D721Med (cell line): ENCODE measurements around the gene RPAP3.

ENCODE experiments used
- DNase-seq: peaks from one replicate; pipeline ENCODE4 v3.0.0; 2011; ENCODE audit warnings: low spot score; ENCODE audit not compliant: insufficient read length
- FAIRE-seq: peaks from 2 replicates; lab custom pipeline; 2011; peaks lifted over from hg19 to GRCh38; lab: Jason Lieb, UNC
- CTCF ChIP-seq: IDR thresholded peaks from 2 replicates; pipeline ENCODE4 v1.5.1; 2012; ENCODE audit warnings: mild to moderate bottlenecking, control low read depth; ENCODE audit not compliant: insufficient read depth; ENCODE audit errors: missing control alignments

The RPAP3 gene

GRCh38 chr12:47714826-47715386 is 9.1 kb upstream of the RPAP3 start:
- FAIRE-seq (no peak), DNase-seq (no peak)
- TF ChIP-seq CTCF, result no peak

GRCh38 chr12:47712171-47712570 is 6.3 kb upstream of the RPAP3 start:
- FAIRE-seq, result no peak
- TF ChIP-seq CTCF, result no peak
- DNase-seq, result no peak

DNA sequence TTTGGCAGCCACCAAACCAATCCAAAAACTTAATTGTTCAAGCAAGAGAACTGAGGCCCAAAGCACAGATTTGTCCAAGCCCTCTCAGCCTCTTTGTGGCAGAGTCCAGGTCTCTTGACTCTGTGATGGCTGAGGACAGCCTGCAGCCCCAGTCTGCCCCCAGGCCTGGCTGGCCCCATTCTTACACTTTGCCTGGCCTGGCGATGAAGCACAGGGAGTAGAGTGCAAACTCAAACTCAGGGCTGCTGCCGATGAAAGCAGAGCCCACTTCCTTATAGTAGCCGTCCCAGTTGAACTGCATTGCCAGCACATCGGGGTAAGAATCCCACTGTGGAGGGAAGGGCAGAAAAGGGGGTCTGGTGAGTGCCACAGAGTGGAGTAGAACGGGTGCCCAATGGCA is 5.6 kb upstream of the RPAP3 start:
- TF ChIP-seq CTCF, result no peak
- DNase-seq (no peak), FAIRE-seq (no peak)

DNA sequence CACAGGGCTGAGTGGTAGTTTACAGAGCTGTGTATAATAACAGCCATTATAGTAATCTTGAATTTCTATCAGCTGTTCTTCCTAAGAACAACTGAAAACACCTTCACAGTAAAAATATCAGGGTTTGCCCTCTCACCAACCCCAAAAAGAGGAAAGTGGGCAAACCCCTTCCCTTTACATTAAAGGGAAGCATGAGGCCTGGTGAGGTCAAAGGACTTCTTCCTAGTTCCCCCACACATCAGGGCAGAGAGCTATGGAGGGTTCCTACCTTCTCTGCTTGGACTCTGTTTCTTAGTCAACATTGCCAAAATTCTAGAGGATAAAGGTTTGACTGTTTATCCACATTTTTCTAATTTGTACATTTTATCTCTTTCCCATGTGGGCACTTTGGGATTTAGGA is 4.4 kb upstream of the RPAP3 start:
- FAIRE-seq, result no peak
- no peak for DNase-seq
- no peak for TF ChIP-seq CTCF

DNA sequence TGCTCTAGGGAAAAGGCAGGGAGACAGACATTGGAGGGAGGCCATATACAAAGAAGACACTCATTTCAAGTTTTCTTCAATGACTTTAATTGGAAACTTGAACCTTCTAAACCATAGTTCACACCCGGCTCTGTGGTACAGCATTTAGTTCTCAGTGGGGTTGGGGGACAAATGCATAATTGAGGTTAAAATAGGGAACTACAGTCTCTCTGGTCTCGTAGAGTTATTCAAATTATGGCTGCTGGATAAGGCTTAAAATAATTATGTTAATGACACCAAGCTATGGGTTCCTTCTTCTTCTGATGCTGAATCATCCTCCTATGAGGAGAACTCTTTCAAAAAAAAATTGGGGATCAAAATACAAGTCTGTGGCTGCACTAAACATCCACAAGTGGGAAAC is 3.8 kb upstream of the RPAP3 start:
- DNase-seq, result no peak
- TF ChIP-seq CTCF, result no peak
- FAIRE-seq, result no peak

GRCh38 chr12:47709237-47709636 is 3.4 kb upstream of the RPAP3 start:
- FAIRE-seq (no peak), DNase-seq (no peak)
- no peak for TF ChIP-seq CTCF

DNA sequence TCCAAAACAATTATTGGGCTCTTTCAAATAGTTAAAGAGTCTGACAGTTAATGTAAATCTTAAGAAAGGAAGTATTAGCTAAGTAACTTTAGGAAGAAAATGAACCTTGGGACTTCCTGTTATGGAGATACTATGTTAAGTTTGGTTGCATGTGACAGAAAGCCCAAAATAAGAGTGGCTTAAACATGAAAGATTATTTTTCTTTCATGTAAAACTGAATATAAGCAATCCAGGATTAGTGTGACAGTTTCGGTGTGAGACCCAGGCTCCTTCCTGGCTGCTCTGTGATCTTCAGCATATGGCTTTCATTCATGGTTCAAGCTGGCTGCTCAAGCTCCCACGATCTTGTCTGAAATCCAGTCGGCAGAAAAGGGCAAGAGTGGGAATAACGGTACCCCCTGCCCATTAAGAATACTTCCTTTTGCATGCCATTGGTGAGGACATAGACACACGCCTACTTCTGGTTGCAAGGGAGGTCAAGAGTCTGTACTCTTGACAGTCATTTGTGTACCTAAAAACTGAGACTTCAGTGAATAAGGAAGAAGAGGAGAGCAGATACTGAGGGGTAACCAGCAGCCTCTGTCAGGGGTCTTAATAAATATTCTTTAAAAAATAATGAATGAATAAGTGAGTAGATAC is 2.2 kb upstream of the RPAP3 start:
- TF ChIP-seq CTCF, result no peak
- FAIRE-seq (no peak), DNase-seq (no peak)
